NCI-H82 (cell line): ENCODE data around the gene AGT.
"Not testable (repeated sequence)": the region's sequence is repeated elsewhere in the genome, so short reads cannot be mapped to it uniquely, and the experiment has no call there.

Experiments used
- DNase-seq: peaks from one replicate; lab custom pipeline; 2025; lab: John Stamatoyannopoulos, UW

AGT gene

GRCh38 chr1:230707732-230708630 lies 5.9 kb downstream of the AGT start:
- no peak for DNase-seq

GRCh38 chr1:230706887-230707731 lies 6.8 kb downstream of the AGT start:
- no peak for DNase-seq

GRCh38 chr1:230706020-230706699 lies 7.8 kb downstream of the AGT start:
- no peak for DNase-seq

GRCh38 chr1:230705289-230706019 lies 8.5 kb downstream of the AGT start:
- DNase-seq = no peak

- DNase-seq = no peak
Observed at GRCh38 chr1:230704830-230705229, 9.1 kb downstream of the AGT start.

GRCh38 chr1:230703679-230704385 lies 10.1 kb downstream of the AGT start:
- DNase-seq = no peak

- DNase-seq = no peak
Observed at GRCh38 chr1:230702934-230703678, 10.8 kb downstream of the AGT start.

- DNase-seq = no peak
Observed at GRCh38 chr1:230701895-230702768, 11.8 kb downstream of the AGT start.

GRCh38 chr1:230701434-230701833 lies 12.5 kb downstream of the AGT start:
- no peak for DNase-seq

- no peak for DNase-seq
Observed at GRCh38 chr1:230700132-230700531, 13.8 kb downstream of the AGT start.

- no peak for DNase-seq
Observed at GRCh38 chr1:230699716-230700115, 14.2 kb downstream of the AGT start.

- not testable (repeated sequence) for DNase-seq
Observed at GRCh38 chr1:230698964-230699363, 15.0 kb downstream of the AGT start.

GRCh38 chr1:230698130-230698529 lies 15.8 kb downstream of the AGT start:
- peak; percentile 27 for DNase-seq

GRCh38 chr1:230696722-230697437 lies 17.0 kb downstream of the AGT start:
- DNase-seq = no peak

- DNase-seq = no peak
Observed at GRCh38 chr1:230696218-230696617, 17.7 kb downstream of the AGT start.

GRCh38 chr1:230694991-230695390 lies 18.9 kb downstream of the AGT start:
- no peak for DNase-seq

- DNase-seq = no peak
Observed at GRCh38 chr1:230694464-230694863, 19.5 kb downstream of the AGT start.

GRCh38 chr1:230693777-230694176 lies 20.1 kb downstream of the AGT start:
- no peak for DNase-seq

- no peak for DNase-seq
Observed at GRCh38 chr1:230693221-230693620, 20.7 kb downstream of the AGT start.
